Body of pancreas (tissue), 4 donors: ENCODE results near the gene SPEM2. TPM values are rescaled to one million over a fixed set of nuclear protein-coding genes. Genes with fewer than 3 reads are reported as not detected.

Source experiments
- ATAC-seq: fragments of 150-250 bp; one replicate; pipeline ENCODE4 v1.9.1; 2016
- DNase-seq, 4 donors: peaks; one replicate each; pipeline ENCODE4 v3.0.0-alpha.2; 2019
- H3K27ac ChIP-seq, 4 donors: fragments of 200-600 bp; sonication (generic); 1 replicate in 3 of 4; 2 replicates in 1 of 4; pipeline versions ENCODE4 v1.5.1 to v1.6.1; 2016 to 2019; ENCODE audit warnings: mild to moderate bottlenecking in 1 of 4, mixed read lengths in 1 of 4, moderate library complexity in 1 of 4
- H3K27me3 ChIP-seq, 2 donors: fragments of 200-600 bp; sonication (generic); one replicate each; pipeline ENCODE4 v1.6.0; 2016; ENCODE audit warnings: mild to moderate bottlenecking in 1 of 2
- H3K36me3 ChIP-seq, 2 donors: fragments of 200-600 bp; sonication (generic); replicated peaks in 1 of 2; 2 replicates each; pipeline ENCODE4 v1.5.1; 2016; ENCODE audit warnings: low read depth in 2 of 2; ENCODE audit not compliant: insufficient read depth in 1 of 2
- H3K4me1 ChIP-seq: fragments of 200-600 bp; sonication (generic); one replicate; pipeline ENCODE4 v1.6.0; 2016
- H3K4me3 ChIP-seq, 2 donors: fragments of 200-600 bp; sonication (generic); 1 replicate in 1 of 2; 2 replicates in 1 of 2; pipeline ENCODE4 v1.5.1; 2016 to 2019
- H3K9me3 ChIP-seq, 3 donors: fragments of 200-600 bp; sonication (generic); 1 replicate in 2 of 3; 2 replicates in 1 of 3; pipeline ENCODE4 v1.5.1; 2016
- POLR2A ChIP-seq, 3 donors: fragments of 450-650 bp; IDR thresholded peaks; one replicate each; pipeline ENCODE4 v1.6.1; 2016; ENCODE audit warnings: antibody characterized with exemption in 3 of 3, mild to moderate bottlenecking in 2 of 3
- WGBS, 2 donors: methylation state at CpG; one replicate each; pipeline ENCODE4 v1.1.5; 2017; 5-methylcytosine and 5-hydroxymethylcytosine counted together
- intact Hi-C: fragments of 100-400 bp; cut with DNase I; formaldehyde crosslinking; loops from one replicate; pipeline ENCODE4 v1.15.1; 2023
- total RNA-seq, 2 donors: library from RNA; depleted of rRNA; stranded (reverse); fragments of >200 nt; gene quantifications; one replicate each; pipeline ENCODE4 v1.1.0, GENCODE V29; 2016
- TF ChIP-seq, protein P1 (sequence below), 7 experiments: fragments of 450-650 bp in 4 of 7; fragments of 200-600 bp in 3 of 7; sonication (generic) in 3 of 7; IDR thresholded peaks; one replicate each; pipeline ENCODE4 v1.5.1; 2016 to 2019; ENCODE audit warnings: antibody characterized with exemption in 7 of 7

Gene SPEM2
- total RNA-seq, 2 donors from 2014 or later = not detected

GRCh38 chr17:7442142-7442541 lies 16.7 kb downstream of the SPEM2 start:
- Histone ChIP-seq H3K27ac (no peak overlapping the region), H3K36me3 (no peaks in the 10 kb centered on the region), H3K4me1 (peaks cover 42% of the 10 kb centered on the region), H3K27me3 (no peaks in the 10 kb centered on the region), H3K9me3 (no peaks in the 10 kb centered on the region), H3K4me3 (no peak overlapping the region)
- ATAC-seq (no peak), DNase-seq (no peak)
- intact Hi-C loops = loop anchor here (5.0 kb wide), 1 partner anchor 45 kb away; no protein-coding TSS in a partner anchor
- WGBS, 2 donors = 91 to 92% methylated on average over 2 of the region's 2 CpGs
- no peak for TF ChIP-seq POLR2A (IDR thresholded peaks at IDR 0.05)
- TF ChIP-seq, protein P1, sequence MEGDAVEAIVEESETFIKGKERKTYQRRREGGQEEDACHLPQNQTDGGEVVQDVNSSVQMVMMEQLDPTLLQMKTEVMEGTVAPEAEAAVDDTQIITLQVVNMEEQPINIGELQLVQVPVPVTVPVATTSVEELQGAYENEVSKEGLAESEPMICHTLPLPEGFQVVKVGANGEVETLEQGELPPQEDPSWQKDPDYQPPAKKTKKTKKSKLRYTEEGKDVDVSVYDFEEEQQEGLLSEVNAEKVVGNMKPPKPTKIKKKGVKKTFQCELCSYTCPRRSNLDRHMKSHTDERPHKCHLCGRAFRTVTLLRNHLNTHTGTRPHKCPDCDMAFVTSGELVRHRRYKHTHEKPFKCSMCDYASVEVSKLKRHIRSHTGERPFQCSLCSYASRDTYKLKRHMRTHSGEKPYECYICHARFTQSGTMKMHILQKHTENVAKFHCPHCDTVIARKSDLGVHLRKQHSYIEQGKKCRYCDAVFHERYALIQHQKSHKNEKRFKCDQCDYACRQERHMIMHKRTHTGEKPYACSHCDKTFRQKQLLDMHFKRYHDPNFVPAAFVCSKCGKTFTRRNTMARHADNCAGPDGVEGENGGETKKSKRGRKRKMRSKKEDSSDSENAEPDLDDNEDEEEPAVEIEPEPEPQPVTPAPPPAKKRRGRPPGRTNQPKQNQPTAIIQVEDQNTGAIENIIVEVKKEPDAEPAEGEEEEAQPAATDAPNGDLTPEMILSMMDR (IDR thresholded peaks at IDR 0.05) = no peak

- DNase-seq = no peak
- H3K27me3 ChIP-seq = no peaks in the 10 kb centered on the region
- intact Hi-C loops = loop anchor here (5.0 kb wide), 1 partner anchor 44 kb away; no protein-coding TSS in a partner anchor
Observed at GRCh38 chr17:7443499-7444485, 18.4 kb downstream of the SPEM2 start.

DNA sequence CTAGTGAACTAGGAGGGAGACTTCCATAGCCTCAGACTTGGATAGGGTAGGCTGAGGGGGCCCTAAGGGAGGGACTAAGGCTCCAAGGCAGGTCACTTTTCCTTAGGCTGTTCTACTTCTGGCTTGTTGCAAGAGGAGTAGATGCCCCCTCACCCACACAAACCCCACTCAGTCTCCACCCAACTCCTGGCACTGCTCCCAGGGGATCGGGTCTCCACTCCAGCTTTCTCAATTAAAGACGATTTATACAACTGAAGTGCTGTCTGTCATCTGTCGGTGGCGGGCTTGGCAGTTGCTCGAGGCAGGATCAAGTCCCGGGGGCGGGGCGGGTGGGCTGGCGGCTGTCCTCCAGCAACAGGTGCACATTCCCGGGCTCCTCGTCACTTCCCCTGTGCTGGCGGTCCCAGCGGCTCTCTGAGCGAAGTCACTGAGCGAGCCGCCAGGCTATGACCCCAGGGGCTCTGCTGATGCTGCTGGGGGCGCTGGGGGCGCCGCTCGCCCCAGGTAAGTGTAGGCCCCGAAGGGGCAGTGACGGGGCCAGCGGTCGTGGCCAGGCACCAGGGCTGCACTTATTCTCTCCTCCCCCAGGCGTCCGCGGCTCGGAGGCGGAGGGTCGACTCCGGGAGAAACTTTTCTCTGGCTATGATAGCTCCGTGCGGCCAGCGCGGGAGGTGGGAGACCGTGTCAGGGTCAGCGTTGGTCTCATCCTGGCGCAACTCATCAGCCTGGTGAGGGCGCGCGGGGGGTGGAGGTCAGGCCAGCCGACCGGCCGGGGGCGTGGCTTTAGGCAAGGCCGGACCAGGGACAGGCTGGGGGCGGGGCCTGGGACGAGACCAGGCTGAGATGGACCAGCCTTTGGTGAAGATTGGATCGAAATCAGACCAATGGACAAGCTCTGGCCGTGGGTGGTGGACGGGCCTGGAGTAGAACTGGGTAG lies 19.5 kb downstream of the SPEM2 start, which contains the start of gene CHRNB1:
TSS of gene CHRNB1 (plus strand) at position 380 of the 937 bp plus-strand sequence. CDS start at position 447, 67 bp downstream.
- TF ChIP-seq, protein P1 (IDR thresholded peaks at IDR 0.05) = peak in 4 of 7 experiments; percentile 7 to 40 (median 18)
- peak in 2 of 3 donors; percentile 28 to 30 for TF ChIP-seq POLR2A (IDR thresholded peaks at IDR 0.05)
- DNase-seq = peak; percentile 82 to 91 (median 88)
- peak within 1 kb of the TSS; percentile 3 to 35 for H3K4me3 ChIP-seq
- no peaks in the 10 kb centered on the region for H3K27me3 ChIP-seq
- peak within 1 kb of the TSS; percentile 33 to 75 (median 51) for H3K27ac ChIP-seq
- H3K4me1 ChIP-seq = peaks cover 22% of the 10 kb centered on the region
- no peaks in the 10 kb centered on the region for H3K9me3 ChIP-seq
- peak; percentile 87 for ATAC-seq
- intact Hi-C loops = loop anchor here (5.0 kb wide), 1 partner anchor 42 kb away; no protein-coding TSS in a partner anchor
- no peaks in the 10 kb centered on the region for H3K36me3 ChIP-seq
- 3% methylated on average over 15 to 49 of the region's 51 CpGs for WGBS, 2 donors

More at GRCh38 chr17:7443499-7444485, 18.4 kb downstream of the SPEM2 start:
- no peak for TF ChIP-seq POLR2A (IDR thresholded peaks at IDR 0.05)
- TF ChIP-seq, protein P1 (IDR thresholded peaks at IDR 0.05) = no peak
- 74 to 81% methylated on average over 7 of the region's 7 CpGs for WGBS, 2 donors
- Histone ChIP-seq H3K9me3 (no peaks in the 10 kb centered on the region), H3K36me3 (no peaks in the 10 kb centered on the region), H3K4me1 (peaks cover 31% of the 10 kb centered on the region), H3K4me3 (no peak overlapping the region), H3K27ac (no peak overlapping the region)
- ATAC-seq = no peak

DNA sequence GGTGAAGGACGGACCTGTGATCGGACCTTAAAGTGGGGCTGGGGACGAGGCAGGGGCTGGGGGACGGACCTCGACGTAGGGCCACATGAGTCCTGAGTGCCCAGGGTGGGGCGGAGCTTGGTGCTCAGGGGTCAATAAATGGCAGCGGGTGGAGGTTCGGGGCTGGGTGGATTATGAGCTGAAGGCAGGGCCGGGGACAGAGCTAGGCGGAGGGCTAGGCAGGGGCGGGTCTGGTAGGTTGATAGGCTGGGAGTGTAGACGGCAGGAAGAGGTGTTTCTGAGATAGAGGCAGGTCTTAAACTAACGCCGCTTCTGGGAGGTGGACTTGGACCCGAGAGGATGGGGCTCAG lies 20.2 kb downstream of the SPEM2 start:
- Histone ChIP-seq H3K36me3 (no peaks in the 10 kb centered on the region), H3K27ac (peak overlapping the region in 3 of 4 donors; percentile 33 to 75 (median 66)), H3K9me3 (no peaks in the 10 kb centered on the region), H3K4me3 (peak overlapping the region in 1 of 2 donors; percentile 35), H3K27me3 (no peaks in the 10 kb centered on the region), H3K4me1 (peaks cover 16% of the 10 kb centered on the region)
- intact Hi-C loops = no loop called here
- ATAC-seq (peak; percentile 53), DNase-seq (peak in 1 of 4 donors; percentile 45)
- TF ChIP-seq POLR2A (IDR thresholded peaks at IDR 0.05) = no peak
- TF ChIP-seq, protein P1 (IDR thresholded peaks at IDR 0.05) = no peak
- 4% methylated on average over 16 of the region's 16 CpGs for WGBS, 2 donors
